GM19395 (cell line): ENCODE results near the gene PAPPA2.

Source experiments
- ATAC-seq: cut with Tn5 transposase; IDR thresholded peaks from one replicate; pipeline ENCODE4 v1.9.1; 2021; ENCODE audit warnings: mild to moderate bottlenecking, moderate library complexity; ENCODE audit not compliant: unreplicated experiment

PAPPA2 gene

DNA sequence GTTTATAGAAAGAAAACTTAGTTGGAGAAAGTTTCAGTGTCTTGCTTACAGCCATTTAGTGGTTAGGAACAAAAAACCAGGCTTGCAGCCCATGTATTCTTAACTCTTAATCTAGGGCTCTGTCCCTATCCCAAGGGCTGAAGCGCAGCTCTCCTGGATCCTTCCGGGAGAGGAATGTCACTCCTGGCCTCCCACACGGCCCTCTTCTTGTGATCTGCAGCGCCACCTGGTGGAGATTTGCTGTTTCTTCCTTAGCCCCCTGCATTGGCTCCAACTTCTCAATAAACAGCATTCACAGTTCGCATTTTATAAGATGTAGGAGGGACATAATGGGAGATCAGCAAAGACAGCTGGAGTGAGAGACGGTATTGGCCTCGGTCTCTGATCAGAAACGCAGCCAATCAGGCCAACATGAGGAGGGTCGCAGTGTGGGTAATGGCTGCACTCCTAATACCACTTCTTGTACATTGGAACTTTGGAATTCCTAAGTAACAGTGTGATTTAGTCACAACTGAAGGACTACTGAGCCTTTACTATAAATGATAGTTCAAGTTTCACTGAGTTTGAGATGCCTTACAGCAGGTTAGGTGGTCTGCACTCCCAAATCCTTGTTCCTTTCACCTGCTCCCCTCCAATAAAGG lies 418.1 kb downstream of the PAPPA2 start:
- peak; percentile 81 for ATAC-seq

DNA sequence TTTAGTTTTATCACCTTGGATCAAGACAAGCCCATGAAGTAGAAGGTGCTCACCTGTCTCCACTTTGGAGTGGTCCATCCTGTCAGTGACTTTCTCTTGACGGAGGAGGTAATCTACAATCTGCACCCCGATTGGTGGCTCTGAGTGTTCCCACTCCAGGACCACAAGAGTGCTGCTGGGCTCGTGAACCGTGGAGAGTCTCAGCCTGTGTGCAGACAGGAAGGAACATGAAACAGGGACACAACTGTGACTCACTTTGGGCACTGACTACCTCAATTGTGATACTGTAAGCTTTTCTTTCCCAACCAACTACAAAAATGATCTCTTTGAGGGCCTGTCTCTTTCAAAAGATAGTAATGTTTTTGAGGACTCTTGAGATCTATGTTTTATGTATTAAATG lies 421.3 kb downstream of the PAPPA2 start:
- no peak for ATAC-seq

DNA sequence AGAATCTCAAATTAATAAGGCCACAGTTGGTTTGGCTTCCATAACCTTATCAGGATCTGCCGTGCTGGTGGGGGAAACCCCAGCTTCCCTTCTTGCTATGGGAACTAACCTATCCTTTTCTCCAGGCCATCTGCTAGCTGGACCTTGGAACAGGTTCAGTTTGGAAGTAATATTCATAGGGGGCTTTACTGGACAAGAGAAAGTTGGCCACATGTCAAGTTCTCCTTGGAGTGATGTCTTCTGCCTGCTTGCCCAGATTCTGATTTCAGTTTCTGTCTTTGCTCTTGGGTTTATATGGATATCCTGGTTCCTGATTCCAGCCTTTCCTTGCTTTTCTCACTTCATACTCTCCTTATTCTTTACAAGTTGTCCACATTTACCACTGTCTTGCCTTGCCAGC lies 421.9 kb downstream of the PAPPA2 start:
- no peak for ATAC-seq

DNA sequence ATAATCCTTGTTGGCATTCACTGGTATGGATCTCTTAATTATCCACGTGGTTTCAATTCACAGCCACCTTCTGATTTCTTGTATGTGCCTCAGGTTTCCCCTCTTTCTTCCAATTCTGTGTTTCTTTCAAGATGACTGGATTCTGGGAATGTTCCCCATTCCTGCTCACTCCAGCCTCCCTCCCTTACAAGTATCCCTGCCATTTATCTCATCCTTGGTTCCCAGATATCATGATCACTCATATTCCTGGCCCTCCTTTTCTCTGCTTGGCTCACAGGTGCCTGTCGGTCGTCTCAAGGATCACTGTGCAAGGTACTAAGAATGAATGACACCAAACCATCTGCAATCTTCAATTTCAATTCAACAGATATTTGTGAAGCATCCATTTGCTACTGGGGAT lies 422.4 kb downstream of the PAPPA2 start:
- ATAC-seq, result no peak

DNA sequence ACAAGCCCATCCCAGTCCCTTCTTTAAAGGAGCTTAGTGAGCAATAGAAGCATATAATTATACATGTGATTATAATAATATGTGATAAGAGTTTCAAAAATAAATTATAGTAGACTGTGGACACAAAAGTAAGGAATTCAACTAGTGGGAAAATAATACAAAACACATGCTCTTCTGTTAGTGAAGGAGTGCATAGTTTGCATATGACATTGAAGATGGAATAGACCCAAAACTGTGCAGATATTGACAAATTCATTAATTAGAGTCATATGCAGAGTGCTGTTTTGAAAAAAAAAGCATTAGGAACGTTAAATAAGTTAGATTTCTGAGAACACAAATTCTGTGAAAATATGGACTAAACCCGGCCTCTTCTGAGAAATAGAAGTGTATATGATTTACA lies 422.8 kb downstream of the PAPPA2 start:
- no peak for ATAC-seq

DNA sequence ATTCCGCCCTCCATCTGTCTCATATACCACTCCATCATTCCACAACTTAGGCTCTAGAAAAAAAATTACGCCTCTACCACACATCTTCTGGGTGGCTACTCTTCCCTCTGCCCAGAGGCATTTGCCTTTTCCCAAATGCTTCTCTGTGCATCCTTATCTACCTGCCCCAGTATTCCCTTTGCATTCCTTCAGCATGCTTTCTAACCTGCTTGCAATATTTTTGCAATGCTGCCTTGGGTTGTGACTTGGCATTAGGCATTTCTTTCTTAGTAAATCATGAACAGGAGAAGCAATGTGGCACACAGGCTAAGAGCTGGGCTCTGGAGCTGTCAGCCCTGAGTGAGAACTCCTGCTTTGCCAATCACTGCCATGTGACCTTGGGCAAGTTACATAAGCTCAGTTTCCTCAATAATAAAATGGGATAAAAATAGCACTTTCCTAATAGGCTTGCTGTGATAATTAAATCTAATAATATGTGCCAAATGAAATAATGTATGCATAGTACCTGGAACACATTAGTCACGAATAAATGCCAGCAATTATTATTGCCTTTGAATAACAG lies 425.6 kb downstream of the PAPPA2 start:
- ATAC-seq, result no peak

DNA sequence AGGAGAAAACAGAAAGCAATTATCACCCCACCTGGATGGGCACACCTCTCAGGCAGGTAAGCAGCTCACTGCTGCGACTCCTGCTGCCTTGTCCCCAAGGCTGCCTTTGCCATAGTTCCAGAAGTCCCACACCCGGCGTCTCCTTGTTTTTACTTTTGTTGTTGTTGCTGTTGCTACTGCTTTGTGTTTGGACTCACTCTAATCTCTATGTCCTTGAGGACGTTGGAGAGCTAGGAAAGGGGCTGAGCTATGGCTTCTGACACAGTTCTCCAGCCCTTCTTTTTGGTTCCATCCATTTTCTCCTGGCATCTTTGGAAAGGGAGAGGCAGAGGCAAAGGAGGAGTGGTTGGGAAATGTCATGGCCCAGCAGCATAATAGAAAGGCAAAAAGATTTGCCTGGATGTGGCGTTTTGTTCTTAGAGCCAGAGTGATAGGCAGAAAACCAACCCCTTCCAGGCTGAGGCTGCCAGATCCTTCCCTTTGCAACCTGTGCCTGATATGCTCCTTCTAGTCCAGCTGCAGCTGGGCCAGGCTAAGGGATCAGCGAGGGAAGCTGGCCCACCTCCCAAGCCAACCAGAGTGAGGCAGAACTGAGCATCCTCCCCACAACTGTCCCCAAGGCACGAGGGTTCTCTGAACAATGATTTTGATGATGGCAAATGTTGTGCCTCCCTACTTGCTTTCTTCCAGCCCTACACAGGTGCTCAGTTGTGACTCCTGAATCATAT lies 430.8 kb downstream of the PAPPA2 start:
- ATAC-seq, result no peak

DNA sequence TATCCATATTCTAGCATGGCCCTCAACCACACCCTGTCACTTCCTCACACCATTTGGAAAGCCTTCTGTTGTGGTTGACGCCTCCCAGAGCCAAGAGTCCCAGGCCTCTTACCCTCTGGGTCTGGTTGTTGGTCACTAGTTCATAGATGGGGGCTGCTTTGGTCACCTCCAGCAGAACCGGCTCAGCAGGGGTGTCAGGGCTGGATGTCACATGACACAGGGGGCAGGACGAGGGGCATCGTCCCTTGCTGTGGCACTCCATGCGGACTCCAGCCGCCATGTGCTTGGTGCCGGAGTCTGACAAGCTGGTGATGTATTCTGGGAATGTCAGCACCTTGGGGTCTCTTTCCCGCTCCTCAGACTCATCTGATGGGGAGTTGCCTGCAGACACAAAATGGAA lies 431.5 kb downstream of the PAPPA2 start:
- no peak for ATAC-seq
